ENCODE results near the gene DDAH1.

DDAH1 gene

DNA sequence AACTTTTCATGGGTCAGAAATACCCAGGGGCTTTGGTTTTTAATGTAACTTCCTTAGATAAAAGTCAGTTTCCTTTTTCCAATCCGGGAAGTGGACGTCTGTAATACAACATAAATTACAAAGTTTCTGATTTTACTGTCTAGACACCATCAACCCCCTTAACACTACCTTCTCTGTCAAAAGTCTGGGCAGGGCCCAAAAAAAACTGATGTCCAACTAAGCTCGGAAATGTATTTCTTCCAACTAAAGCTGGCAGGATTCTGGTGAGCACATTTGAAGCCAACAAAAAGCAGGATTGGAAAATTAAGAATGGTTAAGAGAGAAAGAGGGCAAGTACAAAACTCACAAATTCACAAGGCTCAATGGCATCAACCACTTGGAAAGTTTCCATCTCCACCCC lies 24.3 kb downstream of the DDAH1 start:
- no peak for DNase-seq (ENCODE audit: low read depth in 2 of 2)

- DNase-seq (ENCODE audit: low read depth in 2 of 2): no peak
Observed at GRCh38 chr1:85438353-85438752, 26.6 kb downstream of the DDAH1 start.

GRCh38 chr1:85437139-85437538 lies 27.8 kb downstream of the DDAH1 start:
- no peak for DNase-seq (ENCODE audit: low read depth in 2 of 2)

GRCh38 chr1:85433096-85433495 lies 31.9 kb downstream of the DDAH1 start:
- no peak for DNase-seq (ENCODE audit: low read depth in 2 of 2)

GRCh38 chr1:85428471-85429089 lies 36.4 kb downstream of the DDAH1 start:
- DNase-seq (ENCODE audit: low read depth in 2 of 2): no peak

DNA sequence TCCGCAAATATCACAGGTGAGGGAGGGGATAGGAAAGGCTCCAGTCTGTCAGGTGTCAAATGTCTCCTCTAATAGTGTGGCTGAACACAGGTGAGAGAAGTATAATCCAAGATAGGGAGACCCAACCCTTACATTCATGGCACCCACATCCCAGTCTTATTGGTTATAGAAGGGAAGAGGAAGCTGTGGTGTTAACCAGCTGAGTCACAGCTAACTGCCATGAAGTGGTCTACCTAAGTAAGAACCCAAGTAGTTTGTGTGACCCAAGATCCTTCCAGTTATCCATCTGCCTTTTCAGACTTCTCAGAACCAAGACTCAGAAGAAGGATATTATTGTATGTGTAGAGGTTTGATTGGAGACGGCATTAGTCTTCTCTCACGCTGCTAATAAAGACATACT lies 37.1 kb downstream of the DDAH1 start:
- DNase-seq (ENCODE audit: low read depth in 2 of 2): no peak

- no peak for DNase-seq (ENCODE audit: low read depth in 2 of 2)
Observed at GRCh38 chr1:85427331-85427730, 37.6 kb downstream of the DDAH1 start.

- DNase-seq (ENCODE audit: low read depth in 2 of 2): no peak
Observed at GRCh38 chr1:85421179-85421578, 43.8 kb downstream of the DDAH1 start.

DNA sequence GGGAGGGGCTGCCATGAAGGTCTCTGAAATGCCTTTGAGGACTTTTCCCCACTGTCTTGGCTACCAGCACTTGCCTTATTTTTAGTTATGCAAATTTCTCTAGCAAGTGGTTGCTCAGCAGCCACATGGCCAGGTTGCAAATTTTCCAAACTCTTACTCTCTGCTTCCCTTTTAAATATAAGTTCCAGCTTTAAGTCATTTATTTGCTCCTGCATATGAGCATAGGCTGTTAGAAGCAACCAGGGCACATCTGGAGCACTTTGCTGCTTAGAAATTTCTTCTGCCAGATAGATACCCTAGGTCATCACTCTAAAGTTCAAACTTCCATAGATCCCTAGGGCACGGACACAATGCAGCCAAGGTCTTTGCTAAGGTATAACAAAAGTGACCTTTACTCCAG lies 44.8 kb downstream of the DDAH1 start:
- no peak for DNase-seq (ENCODE audit: low read depth in 2 of 2)

DNA sequence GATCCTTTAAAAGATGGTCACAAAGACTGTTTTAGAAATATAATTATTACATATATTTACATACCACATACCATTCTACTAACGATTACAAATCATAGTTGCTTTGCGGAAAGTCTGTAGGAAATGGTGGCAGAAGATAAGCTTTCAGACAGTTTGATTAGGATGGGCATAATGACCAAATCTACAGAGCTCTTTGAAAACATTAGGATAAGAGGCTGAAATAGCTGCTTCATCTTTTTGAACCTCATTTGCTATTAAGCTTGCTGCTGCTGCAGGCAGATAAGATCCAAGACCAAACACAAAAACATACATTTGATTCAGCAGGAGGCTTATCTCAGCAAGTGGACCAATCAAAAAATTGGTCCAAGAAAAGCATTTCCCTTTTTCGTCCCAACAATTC lies 47.1 kb downstream of the DDAH1 start:
- DNase-seq (ENCODE audit: low read depth in 2 of 2): no peak

DNA sequence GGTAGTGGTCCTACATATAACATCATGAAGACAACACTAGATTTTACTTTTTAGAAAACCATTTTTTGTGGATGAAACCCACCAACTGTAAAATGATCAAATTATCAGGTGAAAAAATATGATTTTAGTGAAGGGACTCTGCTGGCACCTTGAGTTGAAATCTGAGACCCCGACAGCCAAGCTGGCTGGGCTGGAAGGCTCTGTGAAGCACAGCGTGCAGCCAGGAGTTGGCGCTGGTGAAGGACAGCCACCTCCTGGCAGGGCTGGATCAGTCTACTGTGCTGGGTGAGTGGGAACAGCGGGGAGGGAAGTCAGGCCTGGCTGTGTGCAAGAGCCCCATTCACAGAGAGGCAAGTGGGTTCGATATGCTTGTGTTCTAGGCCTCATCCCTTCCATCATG lies 47.9 kb downstream of the DDAH1 start:
- DNase-seq (ENCODE audit: low read depth in 2 of 2): no peak

DNA sequence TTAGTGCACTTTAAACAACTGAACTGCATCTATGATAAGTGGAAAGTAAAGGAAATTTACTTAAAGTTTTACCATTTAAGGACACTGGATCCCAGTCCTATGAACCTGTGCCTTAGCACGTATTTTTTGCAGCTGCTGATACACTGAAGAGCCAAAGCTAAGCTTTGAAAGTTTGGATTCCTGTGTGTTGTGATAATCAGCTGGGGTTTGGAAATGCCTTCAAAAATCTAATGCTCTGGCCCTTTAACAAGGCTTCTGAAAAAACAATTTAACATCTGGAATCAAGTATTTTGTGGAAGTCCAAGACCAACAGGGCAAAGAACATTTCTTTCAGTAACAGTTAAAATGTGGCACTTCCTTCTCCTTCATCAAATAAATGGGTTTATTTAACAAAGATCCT lies 51.8 kb downstream of the DDAH1 start:
- DNase-seq (ENCODE audit: low read depth in 2 of 2): no peak

GRCh38 chr1:85411567-85412305 lies 53.2 kb downstream of the DDAH1 start:
- no peak for DNase-seq (ENCODE audit: low read depth in 2 of 2)

DNA sequence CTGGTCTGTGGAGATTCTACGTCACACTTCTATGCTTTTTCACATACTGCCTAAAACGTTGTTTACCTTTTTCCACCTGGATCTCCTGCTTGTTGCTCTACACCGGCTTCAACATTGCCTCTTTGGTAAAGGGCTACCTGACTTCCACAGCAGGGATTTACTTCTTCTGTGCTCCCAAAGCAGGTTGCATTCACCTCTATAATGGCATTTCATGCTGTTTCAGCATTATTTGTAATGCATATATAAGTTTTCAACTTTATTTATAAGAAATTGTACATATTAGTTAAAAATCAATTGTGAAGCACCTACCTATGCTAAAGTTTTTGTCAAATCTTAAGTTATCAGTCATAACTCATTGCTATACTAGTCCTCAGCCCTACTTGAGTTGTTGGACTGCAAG lies 55.4 kb downstream of the DDAH1 start:
- no peak for DNase-seq (ENCODE audit: low read depth in 2 of 2)

GRCh38 chr1:85407746-85408377 lies 57.1 kb downstream of the DDAH1 start:
- no peak for DNase-seq (ENCODE audit: low read depth in 2 of 2)

DNA sequence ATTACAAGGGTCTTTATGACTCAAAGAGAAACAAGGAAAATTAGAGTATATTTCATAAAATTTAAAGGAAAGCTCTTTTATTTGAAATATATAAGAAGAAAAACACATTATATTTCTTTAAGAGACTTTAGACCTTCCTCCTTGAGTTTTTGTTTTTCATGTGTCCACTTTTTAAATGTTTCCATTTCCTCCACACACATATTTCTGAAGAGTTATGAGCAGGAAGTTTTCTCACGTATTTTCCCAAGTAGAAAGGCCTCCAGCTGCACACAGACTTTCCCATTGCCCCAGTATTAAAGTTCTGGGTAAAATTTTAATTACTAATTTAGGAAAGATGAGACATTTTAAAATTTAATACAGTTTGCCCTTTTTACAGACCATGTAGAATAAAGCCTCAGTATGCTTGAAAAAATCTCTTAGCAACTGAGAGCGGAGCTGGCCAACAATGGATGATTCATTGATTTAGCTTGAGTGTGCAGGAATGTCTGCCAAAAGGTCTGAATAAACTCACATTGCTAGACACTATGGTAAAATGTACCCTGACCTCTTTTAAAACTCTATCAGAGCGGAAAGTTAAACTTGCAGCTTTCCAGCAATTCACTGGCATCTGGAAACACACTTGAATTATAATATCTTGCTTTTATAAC lies 57.9 kb downstream of the DDAH1 start:
- DNase-seq (ENCODE audit: low read depth in 2 of 2): no peak

DNA sequence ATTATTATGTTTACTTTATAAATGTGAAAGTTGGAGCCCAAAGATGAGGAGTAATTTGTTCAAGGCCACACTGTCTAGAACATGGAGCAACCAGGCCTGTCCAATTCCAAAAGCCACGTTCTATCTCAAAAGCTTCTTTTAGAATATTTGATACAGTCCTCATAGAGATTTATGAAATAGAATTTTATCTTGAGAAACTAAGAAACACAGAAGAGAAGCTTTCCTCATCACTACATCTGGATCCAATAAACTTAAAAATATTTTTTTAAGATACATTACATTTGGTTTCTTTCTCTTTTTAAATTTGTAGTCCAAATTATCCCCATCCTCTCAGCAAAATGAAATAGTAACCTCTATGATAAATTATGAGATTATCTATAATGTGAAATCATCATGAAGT lies 58.9 kb downstream of the DDAH1 start:
- DNase-seq (ENCODE audit: low read depth in 2 of 2): no peak

DNA sequence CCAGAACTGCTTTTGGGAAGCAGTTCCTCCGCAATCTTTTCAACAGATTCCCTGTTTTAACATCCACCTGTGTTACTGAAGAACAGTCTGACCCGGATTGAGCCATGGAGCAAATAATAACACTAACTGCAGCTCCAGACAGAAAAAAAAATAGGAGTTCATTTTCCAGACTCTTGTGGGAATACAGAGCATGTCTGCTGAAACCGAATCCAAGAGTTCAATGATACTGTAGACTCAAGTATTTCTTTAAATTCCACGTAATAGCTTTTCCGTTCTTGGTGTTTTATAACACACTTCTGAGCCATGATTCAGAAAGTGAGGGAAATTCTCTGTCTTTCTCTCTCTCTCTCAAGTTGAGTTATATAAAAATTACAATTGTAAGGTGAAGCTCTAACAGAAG lies 60.6 kb downstream of the DDAH1 start:
- no peak for DNase-seq (ENCODE audit: low read depth in 2 of 2)

DNA sequence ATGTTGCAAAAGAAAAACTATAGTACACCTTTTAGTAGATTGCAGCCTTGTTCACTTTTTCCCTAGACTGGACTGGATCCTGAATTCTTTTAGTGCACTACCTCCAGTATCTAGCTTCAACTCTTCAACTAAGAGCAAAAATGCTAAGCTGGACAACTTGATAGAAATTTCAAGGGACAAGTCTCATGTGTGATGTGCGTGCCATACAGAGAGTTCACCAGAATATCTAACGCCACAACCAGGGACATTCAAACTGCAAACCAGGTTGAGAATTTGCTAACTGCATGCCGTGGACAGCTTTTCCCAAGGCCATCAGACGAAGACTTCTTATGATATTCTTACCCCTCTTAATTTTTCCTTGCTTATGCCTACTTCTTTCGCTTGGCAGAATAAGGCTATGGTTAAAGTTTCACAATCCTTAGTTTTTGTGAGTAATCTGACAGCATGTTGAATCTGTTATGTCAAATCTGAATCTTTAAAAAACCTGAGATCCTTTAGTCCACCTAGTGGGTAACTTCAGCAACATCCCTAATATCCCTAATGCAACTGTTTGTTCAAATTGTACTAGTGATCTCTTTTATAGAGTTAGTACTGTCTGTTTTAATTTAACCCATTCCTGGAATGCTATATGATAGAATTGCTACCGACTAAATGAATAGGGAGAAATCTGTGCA lies 66.4 kb downstream of the DDAH1 start:
- DNase-seq (ENCODE audit: low read depth in 2 of 2): no peak

GRCh38 chr1:85397490-85398032 lies 67.4 kb downstream of the DDAH1 start:
- DNase-seq (ENCODE audit: low read depth in 2 of 2): no peak

- no peak for DNase-seq (ENCODE audit: low read depth in 2 of 2)
Observed at GRCh38 chr1:85396194-85396593, 68.8 kb downstream of the DDAH1 start.

DNA sequence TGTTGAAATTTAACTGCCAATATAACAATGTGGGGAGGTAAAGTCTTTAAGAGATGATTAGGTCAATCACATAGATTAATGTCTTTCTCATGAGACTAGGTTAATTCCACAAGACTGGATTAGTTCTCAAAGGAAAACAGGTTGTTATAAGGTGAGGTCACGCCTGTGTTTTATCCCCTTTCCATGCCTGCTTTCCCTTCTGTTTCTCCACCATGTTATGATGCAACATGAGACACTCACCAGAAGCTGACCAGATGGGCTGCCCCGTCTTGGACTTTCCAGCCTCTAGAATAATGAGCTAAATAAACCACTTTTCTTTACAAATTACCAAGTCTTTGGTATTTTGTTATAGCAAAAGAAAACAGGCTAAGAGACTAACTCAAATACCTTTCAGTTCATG lies 70.8 kb downstream of the DDAH1 start:
- no peak for DNase-seq (ENCODE audit: low read depth in 2 of 2)

All from stimulated activated CD4-positive, alpha-beta T cell treated with anti-CD3 and anti-CD28 coated beads, Interleukin-12 subunit alpha, Interleukin-12 subunit beta, amount 100 ng/mL, for 24 hours (primary cell).